ENCODE measurements around the gene ST8SIA1.
"Not testable (repeated sequence)": the region's sequence is repeated elsewhere in the genome, so short reads cannot be mapped to it uniquely, and the experiment has no call there.

ST8SIA1 gene

DNA sequence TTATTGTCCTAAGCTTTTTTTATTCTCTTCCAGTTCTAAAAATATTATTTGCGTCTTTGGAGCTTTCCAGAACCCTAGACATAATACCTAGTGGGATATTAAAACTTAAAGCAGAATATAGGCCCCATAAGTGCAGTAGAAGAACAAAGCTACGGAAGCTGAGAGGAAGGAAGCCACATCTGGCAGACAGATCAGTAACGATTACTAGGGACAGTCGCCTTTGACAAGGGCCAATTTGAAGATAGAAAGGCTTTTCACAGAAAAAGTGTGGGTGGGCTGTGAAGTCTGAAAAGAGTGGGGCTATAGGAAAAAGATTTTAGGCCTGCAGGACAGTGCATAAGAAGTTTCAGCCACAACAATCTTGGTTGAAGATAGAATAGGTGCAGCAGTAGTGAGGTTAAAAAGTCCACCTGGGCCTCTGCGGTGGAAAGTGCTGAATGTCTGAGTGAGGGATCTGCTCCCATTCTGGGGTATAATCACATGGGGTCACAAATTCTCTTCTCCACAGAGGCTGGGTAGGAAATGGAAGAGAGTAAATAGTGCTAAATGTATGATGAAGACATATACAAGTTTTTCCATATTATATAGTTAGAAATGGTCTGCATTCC, 174.0 kb downstream of the ST8SIA1 start:
- DNase-seq, result no peak

DNA sequence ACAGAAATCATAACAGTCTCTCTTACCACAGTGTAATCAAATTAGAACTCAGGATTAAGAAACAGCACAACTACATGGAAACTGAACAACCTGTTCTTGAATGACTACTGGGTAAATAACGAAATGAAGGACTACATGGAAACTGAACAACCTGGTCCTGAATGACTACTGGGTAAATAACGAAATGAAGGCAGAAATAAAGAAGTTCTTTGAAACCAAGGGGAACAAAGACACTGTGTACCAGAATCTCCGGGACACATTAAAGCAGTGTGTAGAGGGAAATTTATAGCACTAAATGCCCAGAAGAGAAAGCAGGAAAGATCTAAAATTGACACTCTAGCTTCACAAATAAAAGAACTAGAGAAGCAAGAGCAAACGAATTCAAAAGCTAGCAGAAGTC, 185.2 kb downstream of the ST8SIA1 start:
- DNase-seq, result not testable (repeated sequence)

DNA sequence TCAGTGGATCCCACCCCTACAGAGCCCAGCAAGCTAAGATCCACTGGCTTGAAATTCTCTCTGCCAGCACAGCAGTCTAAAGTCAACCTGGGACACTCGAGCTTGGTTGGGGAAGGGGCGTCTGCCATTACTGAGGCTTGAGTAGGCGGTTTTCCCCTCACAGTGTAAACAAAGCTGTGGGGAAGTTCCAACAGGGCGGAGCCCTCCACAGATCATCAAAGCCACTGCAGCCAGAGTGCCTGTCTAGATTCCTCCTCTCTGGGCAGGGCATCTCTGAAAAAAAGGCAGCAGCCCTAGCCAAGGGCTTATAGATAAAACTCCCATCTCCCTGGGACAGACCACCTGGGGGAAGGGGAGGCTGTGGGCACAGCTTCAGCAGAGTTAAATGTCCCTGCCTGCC, 187.8 kb downstream of the ST8SIA1 start:
- DNase-seq, result not testable (repeated sequence)
